Tibial nerve (tissue), 4 donors: ENCODE data around the gene FDX1. TPM values are rescaled to one million over a fixed set of nuclear protein-coding genes. Genes with fewer than 3 reads are reported as not detected.

Source experiments
- DNase-seq, 2 donors: peaks; one replicate each; pipeline ENCODE4 v3.0.0-alpha.2; 2019; ENCODE audit warnings: low spot score in 2 of 2
- H3K27ac ChIP-seq, 4 donors: fragments of 200-600 bp; sonication (generic) in 3 of 4; one replicate each; pipeline ENCODE4 v1.5.1; 2017 to 2019; ENCODE audit warnings: mild to moderate bottlenecking in 1 of 4
- H3K27me3 ChIP-seq, 2 donors: fragments of 200-600 bp; sonication (generic) in 1 of 2; one replicate each; pipeline versions ENCODE4 v1.5.1 to v1.6.0; 2017 to 2019
- H3K36me3 ChIP-seq, 3 donors: fragments of 200-600 bp; sonication (generic); one replicate each; pipeline ENCODE4 v1.5.1; 2018 to 2019
- H3K4me1 ChIP-seq, 4 donors: fragments of 200-600 bp; sonication (generic) in 3 of 4; one replicate each; pipeline ENCODE4 v1.5.1; 2017 to 2019
- H3K4me3 ChIP-seq, 4 donors: fragments of 200-600 bp; sonication (generic) in 3 of 4; one replicate each; pipeline ENCODE4 v1.5.1; 2017 to 2019; ENCODE audit warnings: mild to moderate bottlenecking in 1 of 4, moderate library complexity in 1 of 4
- H3K9me3 ChIP-seq, 4 donors: fragments of 200-600 bp; sonication (generic) in 3 of 4; one replicate each; pipeline ENCODE4 v1.5.1; 2017 to 2019
- CTCF ChIP-seq, 5 experiments: fragments of 200-600 bp in 3 of 5; fragments of 450-650 bp in 2 of 5; sonication (generic) in 3 of 5; IDR thresholded peaks; one replicate each; pipeline ENCODE4 v1.5.1; 2016 to 2019; ENCODE audit warnings: antibody characterized with exemption in 5 of 5, mild to moderate bottlenecking in 3 of 5, moderate library complexity in 2 of 5
- EP300 ChIP-seq, 2 donors: sonication (generic); formaldehyde crosslinking; IDR thresholded peaks; one replicate each; pipeline ENCODE4 v1.6.1; 2017; ENCODE audit warnings: antibody characterized with exemption in 2 of 2, mild to moderate bottlenecking in 1 of 2
- POLR2A ChIP-seq, 2 donors: fragments of 450-650 bp; IDR thresholded peaks; one replicate each; pipeline ENCODE4 v1.6.1; 2017; ENCODE audit warnings: antibody characterized with exemption in 2 of 2, mild to moderate bottlenecking in 2 of 2, moderate library complexity in 2 of 2
- WGBS, 2 donors: methylation state at CpG; one replicate each; pipeline ENCODE4 v1.1.5; 2018; 5-methylcytosine and 5-hydroxymethylcytosine counted together
- total RNA-seq, 4 donors: library from RNA; depleted of rRNA; stranded (reverse); fragments of >200 nt; gene quantifications; one replicate each; pipeline ENCODE4 v1.1.0, GENCODE V29; 2016

The FDX1 gene
- total RNA-seq, 4 donors from 2014 or later: 13.9 to 19.9 (median 16.6) TPM

- no peak for TF ChIP-seq POLR2A (IDR thresholded peaks at IDR 0.05)
- no peak for TF ChIP-seq CTCF (IDR thresholded peaks at IDR 0.05)
- TF ChIP-seq EP300 (IDR thresholded peaks at IDR 0.05): no peak
- 53 to 71% methylated on average over 1 of the region's 1 CpG for WGBS, 2 donors
- Histone ChIP-seq H3K36me3 (peaks cover 0 to 30% (median 0%) of the 10 kb centered on the region in 3 donors), H3K9me3 (no peaks in the 10 kb centered on the region), H3K27ac (no peak overlapping the region), H3K27me3 (no peaks in the 10 kb centered on the region), H3K4me3 (no peak overlapping the region), H3K4me1 (peaks cover 0 to 14% (median 0%) of the 10 kb centered on the region in 4 donors)
- DNase-seq: no peak
Measured at GRCh38 chr11:110445437-110445836, 15.7 kb downstream of the FDX1 start.

- H3K4me3 ChIP-seq: no peak overlapping the region
- TF ChIP-seq CTCF (IDR thresholded peaks at IDR 0.05): no peak
- no peak for TF ChIP-seq EP300 (IDR thresholded peaks at IDR 0.05)
- no peak for TF ChIP-seq POLR2A (IDR thresholded peaks at IDR 0.05)
- peaks cover 0 to 24% (median 0%) of the 10 kb centered on the region in 3 donors for H3K36me3 ChIP-seq
- 89 to 93% methylated on average over 3 of the region's 3 CpGs for WGBS, 2 donors
- no peak for DNase-seq
- H3K4me1 ChIP-seq: peaks cover 0 to 14% (median 0%) of the 10 kb centered on the region in 4 donors
- H3K9me3 ChIP-seq: no peaks in the 10 kb centered on the region
- no peak overlapping the region for H3K27ac ChIP-seq
- H3K27me3 ChIP-seq: no peaks in the 10 kb centered on the region
Measured at GRCh38 chr11:110446061-110446460, 16.3 kb downstream of the FDX1 start.

GRCh38 chr11:110446594-110446993 lies 16.8 kb downstream of the FDX1 start:
- no peaks in the 10 kb centered on the region for H3K9me3 ChIP-seq
- 97% methylated on average over 10 of the region's 10 CpGs for WGBS, 2 donors
- no peaks in the 10 kb centered on the region for H3K27me3 ChIP-seq
- no peak overlapping the region for H3K4me3 ChIP-seq
- peaks cover 0 to 14% (median 0%) of the 10 kb centered on the region in 4 donors for H3K4me1 ChIP-seq
- H3K36me3 ChIP-seq: peaks cover 0 to 18% (median 0%) of the 10 kb centered on the region in 3 donors
- no peak for TF ChIP-seq EP300 (IDR thresholded peaks at IDR 0.05)
- TF ChIP-seq CTCF (IDR thresholded peaks at IDR 0.05): no peak
- TF ChIP-seq POLR2A (IDR thresholded peaks at IDR 0.05): no peak
- DNase-seq: no peak
- no peak overlapping the region for H3K27ac ChIP-seq

GRCh38 chr11:110447343-110447742 lies 17.6 kb downstream of the FDX1 start:
- WGBS, 2 donors: 95 to 97% methylated on average over 4 of the region's 4 CpGs
- no peak for TF ChIP-seq EP300 (IDR thresholded peaks at IDR 0.05)
- TF ChIP-seq CTCF (IDR thresholded peaks at IDR 0.05): no peak
- TF ChIP-seq POLR2A (IDR thresholded peaks at IDR 0.05): no peak
- H3K4me1 ChIP-seq: peaks cover 0 to 14% (median 0%) of the 10 kb centered on the region in 4 donors
- H3K36me3 ChIP-seq: peaks cover 0 to 12% (median 0%) of the 10 kb centered on the region in 3 donors
- DNase-seq: no peak
- H3K27me3 ChIP-seq: no peaks in the 10 kb centered on the region
- no peaks in the 10 kb centered on the region for H3K9me3 ChIP-seq
- H3K4me3 ChIP-seq: no peak overlapping the region
- H3K27ac ChIP-seq: no peak overlapping the region

GRCh38 chr11:110447897-110448745 lies 18.4 kb downstream of the FDX1 start:
- TF ChIP-seq EP300 (IDR thresholded peaks at IDR 0.05) (no peak), CTCF (IDR thresholded peaks at IDR 0.05) (peak in 4 of 5 experiments; percentile 15 to 42 (median 30)), POLR2A (IDR thresholded peaks at IDR 0.05) (no peak)
- Histone ChIP-seq H3K27ac (no peak overlapping the region), H3K4me3 (no peak overlapping the region)

More at GRCh38 chr11:110447897-110448745, 18.4 kb downstream of the FDX1 start:
- H3K9me3 ChIP-seq: no peaks in the 10 kb centered on the region
- DNase-seq: no peak
- peaks cover 0 to 7% (median 0%) of the 10 kb centered on the region in 3 donors for H3K36me3 ChIP-seq
- WGBS, 2 donors: 37 to 54% methylated on average over 5 of the region's 5 CpGs
- peaks cover 0 to 15% (median 0%) of the 10 kb centered on the region in 4 donors for H3K4me1 ChIP-seq
- no peaks in the 10 kb centered on the region for H3K27me3 ChIP-seq
